HG03378 (cell line): Measurements from ENCODE around the gene TBL1X.

Experiments used
- ATAC-seq: cut with Tn5 transposase; IDR thresholded peaks from one replicate; pipeline ENCODE4 v1.9.1; 2021; ENCODE audit warnings: mild to moderate bottlenecking, moderate library complexity; ENCODE audit not compliant: unreplicated experiment

Gene TBL1X

DNA sequence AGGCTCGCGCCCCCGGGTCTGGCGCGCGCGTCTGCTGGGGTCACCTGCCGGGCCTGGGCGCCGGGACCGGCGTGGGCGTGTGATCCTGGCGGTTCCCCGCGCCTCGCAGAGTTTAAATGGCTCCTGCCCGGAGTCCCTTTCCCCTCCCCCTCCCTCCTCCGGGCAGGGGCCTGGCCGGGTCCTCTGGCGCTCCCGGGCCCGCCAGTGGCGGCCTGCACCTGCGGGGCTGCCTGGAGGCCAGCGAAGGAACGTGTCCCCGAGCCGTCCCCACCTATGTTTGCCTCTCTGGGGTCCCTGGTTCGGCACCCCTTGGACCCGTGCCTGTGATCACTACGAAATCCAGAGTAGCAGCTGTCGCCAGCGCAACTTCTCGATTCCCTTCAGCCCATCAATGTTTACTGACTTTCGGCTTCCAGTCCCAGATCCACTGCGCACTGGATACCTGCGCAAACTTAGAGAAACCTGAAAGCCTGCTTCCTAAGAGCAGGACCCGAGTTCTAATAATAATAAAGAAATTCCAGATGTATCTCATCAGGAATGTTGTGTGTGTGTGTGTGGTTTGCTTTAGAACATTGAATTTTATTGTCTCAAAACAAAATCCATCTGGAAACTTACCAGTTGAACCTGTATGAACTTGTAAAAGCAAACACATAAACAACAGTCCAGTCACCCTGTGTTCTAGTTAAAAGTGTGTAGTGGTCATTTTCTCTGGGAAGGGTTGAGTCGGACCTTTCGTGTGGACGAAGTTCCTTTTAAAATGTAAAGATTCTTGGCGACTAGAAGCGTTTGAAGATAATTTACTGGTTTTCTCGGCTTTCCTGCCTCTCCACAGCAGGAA is 322.2 kb downstream of the TBL1X start:
- ATAC-seq: no peak

GRCh38 chrX:9788911-9789310 is 324.1 kb downstream of the TBL1X start:
- ATAC-seq: no peak

DNA sequence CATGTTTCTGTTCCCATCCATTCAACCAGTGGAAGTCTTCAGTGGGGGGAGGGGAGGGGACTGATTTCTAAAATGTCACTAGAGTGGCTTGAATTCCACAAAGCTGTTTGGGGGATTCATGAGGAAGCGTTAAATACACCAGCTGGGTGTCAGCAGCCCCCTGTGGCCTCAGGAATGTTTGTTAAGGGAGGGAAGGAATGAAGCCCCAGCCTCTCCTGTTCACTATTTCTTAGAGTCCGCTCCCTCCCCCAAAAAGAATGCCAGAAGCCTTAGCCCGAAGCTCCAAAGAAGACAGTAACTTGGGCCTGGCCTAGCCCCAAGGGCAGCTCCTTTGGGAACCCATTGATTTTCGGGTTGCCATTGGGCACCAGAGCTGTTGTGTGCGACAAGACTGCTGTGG is 324.7 kb downstream of the TBL1X start:
- no peak for ATAC-seq
